Left cardiac atrium (tissue), 4 donors: ENCODE measurements around the gene KIF5C. TPM values are rescaled to one million over a fixed set of nuclear protein-coding genes. Genes with fewer than 3 reads are reported as not detected.
A peak's percentile ranks its signal among the peaks of the same experiment; 100 is the strongest.

Source experiments
- ATAC-seq, 2 donors: fragments of 200-7000 bp; cut with Tn5 transposase; one replicate each; pipeline ENCODE4 v1.9.1; 2020; ENCODE audit warnings: mild to moderate bottlenecking in 2 of 2, moderate library complexity in 2 of 2
- DNase-seq: peaks from one replicate; pipeline ENCODE4 v3.0.0-alpha.2; 2020
- intact Hi-C, 2 donors: fragments of 100-400 bp; cut with DNase I; formaldehyde crosslinking; loops; one replicate each; pipeline versions ENCODE4 v1.14.1 to v1.15.1; 2022 to 2023
- total RNA-seq, 2 donors: library from RNA; stranded (reverse); fragmentation: NEBNext Ultra II Directional; extraction: Animal tissue kit (Norgen Biotek cat#: 25700); gene quantifications; one replicate each; pipeline ENCODE4 v1.2.1, GENCODE V29; 2021
- donor health status: DM: no; HTN: yes; CAD: no.
- donor health status: DM: no; HTN: yes; CAD: no; lungs with severe emphysema.
- donor health status: DM: yes; HTN: yes; CAD: no.
- donor health status: Dilated cardiomyopathy.

KIF5C gene
- total RNA-seq, 2 donors from 2014 or later: 1.1 to 1.4 TPM

DNA sequence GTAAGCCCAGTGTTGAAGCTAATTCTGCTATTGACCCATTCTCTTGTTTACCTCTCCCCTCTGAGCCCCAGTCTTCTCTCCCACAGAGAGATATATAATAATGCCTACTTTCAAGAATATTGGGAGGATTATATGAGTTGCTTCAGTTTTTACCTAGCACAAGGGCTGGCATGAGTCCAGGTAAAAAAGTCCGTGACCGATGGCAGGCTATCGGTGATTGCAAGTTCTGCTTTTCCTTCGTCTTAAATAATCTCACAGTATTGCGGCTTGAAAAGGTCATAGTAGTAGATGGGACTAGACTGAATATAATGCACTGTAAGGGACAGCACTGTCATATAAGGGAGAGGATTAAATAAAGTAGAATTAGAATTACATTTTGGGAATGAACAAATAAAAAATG is 77.6 kb downstream of the KIF5C start:
- no peak for DNase-seq
- no peak for ATAC-seq
- intact Hi-C loops: no loop called here

DNA sequence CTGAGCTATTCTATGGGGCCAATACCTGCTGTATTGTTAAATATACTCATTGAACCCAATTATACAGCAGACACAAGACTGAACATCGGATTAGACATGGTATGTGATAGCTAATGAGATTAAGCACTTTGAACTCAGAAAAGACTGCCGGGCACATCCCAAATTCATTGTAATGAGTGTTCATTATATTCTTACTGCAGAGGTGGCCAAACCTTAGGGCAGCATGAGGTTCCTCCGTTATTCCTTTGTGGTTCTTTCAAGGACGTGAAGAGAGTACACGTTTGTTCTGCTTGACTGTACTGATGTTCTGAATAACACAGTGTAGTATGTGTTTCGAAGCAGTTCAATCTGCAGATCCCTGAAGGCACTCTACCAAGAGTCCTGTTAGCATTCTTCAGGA is 78.4 kb downstream of the KIF5C start:
- ATAC-seq: no peak
- intact Hi-C loops: no loop called here

DNA sequence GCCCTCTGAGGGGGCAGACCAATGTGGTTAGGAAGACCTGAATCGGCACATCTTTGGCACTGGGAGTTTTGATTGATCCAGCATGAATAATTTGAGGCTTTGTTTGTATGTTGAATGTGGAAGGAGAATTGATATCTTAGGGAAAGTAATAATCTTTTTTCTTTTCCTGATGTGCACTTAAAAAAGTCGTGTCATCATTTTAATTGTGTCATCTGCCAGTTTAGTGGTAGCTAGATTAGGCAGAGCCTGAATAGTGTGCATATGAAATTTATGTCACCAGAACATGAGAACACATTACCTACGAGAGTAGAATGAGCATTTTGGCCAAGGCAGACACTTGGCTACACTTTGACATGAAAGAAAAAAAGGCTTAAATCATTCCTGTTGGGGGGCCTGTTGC is 79.5 kb downstream of the KIF5C start:
- intact Hi-C loops: no loop called here
- ATAC-seq (no peak), DNase-seq (no peak)

More for the DNA sequence above, 78.4 kb downstream of the KIF5C start:
- no peak for DNase-seq

DNA sequence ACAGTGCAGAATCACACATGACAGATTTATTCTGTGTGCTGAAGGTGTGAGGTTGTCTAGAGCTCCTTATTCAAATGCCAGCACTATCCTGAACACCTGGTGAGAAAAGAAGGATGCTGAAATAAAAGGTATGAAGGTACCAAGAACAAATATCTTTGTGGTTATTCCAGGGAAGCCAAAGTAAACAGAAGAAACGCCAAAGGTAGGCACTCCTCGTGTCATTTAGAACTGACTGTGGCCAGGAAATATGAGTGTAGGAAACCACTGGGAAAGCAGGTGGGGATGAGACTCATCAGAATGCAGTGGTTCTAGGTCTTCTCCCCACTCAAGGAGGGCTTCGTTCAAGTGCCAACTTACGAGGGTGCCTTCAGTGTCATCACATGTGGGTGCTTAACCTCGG is 80.8 kb downstream of the KIF5C start:
- no peak for ATAC-seq
- no peak for DNase-seq
- intact Hi-C loops: no loop called here

DNA sequence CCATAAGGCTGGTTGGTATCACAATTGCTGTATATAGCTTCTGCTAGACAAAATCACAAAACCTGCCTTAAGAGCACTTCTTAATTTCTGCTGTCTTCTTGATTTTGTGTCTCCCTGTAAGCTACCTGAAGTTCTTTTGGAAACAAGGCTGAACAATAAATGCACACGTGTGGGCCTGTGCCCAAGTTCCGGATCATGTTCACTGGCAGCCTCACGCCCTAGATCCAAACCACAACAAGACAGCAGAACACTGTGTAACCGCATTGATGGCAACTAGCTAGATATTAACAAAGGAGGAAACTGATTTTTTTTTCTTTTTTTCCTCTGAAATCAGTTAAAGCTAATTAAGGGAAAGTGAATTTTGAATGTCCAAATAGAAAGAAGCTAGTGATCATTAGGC is 82.0 kb downstream of the KIF5C start:
- DNase-seq (no peak), ATAC-seq (no peak)
- intact Hi-C loops: no loop called here

DNA sequence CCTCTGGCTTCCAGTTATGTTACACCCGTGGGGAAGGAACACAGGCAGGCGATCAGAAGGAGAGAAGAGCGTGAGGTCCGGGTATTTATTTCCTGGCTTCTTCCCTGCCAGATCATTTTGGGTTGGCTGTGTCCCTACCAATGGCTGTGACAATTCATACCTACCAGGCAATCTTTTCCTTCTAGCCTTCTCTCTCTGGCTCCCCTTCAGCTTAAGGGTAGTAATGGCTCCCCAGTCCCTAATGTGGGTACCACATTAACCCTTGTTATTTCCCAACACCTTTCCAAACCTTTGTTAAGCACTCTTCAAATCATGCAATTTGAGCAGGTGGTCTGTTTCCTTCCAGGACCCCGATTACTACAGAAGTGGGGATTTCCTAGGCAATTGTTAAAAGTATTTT is 84.7 kb downstream of the KIF5C start:
- DNase-seq (no peak), ATAC-seq (no peak)
- intact Hi-C loops: no loop called here

DNA sequence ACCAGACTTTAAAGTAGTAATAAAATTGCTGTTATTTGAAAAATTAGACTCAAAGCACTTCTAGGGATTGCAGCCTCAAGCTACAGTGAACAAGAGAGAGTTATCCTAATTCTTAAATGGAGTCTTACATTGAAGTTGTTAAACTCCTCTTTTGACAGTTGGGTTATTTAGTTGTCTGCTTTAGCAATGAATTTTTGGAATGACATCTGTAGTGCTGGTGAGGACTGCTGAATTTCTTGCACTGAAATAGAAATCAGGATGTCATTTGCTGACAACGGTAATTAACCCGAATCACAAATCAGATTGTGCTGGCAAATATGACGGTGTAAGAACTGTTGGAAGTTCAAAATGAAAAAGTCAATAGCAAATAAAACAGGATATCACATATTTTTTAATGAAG is 85.5 kb downstream of the KIF5C start:
- intact Hi-C loops: no loop called here
- DNase-seq (no peak), ATAC-seq (no peak)

DNA sequence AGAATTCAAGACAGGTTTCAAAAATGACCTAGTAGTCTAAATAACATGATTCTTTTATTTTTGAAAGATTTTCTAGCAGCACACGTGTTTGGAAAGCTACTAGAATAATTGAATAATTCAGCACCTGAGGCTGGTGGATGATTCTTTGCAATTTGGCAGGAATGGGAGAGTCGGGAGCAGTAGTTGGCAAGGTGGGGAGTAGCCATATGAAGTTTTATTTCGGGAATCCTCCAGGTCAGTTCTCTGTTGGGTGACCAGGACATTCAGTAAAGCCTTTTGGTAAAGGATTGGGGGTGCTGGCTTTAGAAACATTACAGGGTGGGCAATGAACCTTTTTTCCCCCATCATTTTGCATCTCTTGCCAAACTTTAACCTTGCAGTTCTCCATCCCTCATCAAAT is 88.4 kb downstream of the KIF5C start:
- ATAC-seq (no peak), DNase-seq (no peak)
- intact Hi-C loops: no loop called here

DNA sequence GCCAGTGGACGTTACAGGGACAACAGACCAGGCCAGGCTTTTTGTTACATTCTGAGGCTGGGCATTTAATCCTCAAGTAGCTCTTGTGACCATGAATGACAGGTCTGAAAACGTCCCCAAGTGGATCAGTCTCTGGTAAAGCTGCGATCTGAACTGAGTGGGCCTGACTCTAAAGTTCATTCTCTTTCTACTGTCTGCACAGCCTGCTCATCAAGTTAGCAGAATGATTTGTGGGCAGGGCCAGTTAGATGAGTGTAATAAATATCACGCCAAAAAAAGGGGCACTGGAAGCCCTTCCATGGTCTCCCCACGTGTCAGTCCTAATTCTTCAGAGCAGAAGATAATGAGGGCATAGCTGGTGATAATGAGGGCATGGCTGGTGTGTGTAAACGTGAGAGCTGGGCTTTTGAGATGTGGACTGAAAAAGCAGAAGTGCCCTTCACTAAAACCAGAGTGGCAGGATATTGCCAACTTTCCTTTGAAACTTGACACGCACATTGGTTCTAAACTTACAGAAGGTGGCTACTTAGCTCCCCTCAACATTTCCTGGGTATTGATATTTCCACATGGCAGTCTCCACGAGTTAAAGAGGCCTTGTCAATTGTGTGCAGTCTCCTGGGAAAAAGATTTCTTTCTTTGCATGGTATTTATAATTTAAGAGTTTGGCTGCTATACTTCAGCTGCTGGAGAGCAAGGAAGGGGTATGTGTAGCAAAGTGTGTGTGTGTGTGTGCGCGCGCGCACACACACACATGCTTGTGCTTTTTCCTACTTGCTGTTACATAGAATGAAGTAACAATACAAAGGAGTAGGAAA is 90.8 kb downstream of the KIF5C start:
- intact Hi-C loops: no loop called here
- ATAC-seq: no peak
- no peak for DNase-seq

DNA sequence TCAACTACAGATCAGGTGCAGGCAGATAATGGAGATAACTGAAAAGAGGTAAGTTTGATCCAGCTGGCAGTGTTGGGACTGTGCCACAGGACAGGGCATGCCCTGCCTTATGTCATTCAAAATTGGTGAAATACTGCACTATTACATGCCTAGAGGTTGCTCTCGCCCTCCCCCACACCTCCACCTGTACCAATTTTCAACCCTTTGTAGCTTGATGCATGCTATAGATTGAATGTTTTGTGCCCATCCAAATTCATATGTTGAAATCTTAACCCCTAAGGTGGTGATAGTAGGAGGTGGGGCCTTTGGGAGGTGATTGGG is 91.4 kb downstream of the KIF5C start:
- intact Hi-C loops: no loop called here
- no peak for ATAC-seq
- no peak for DNase-seq

DNA sequence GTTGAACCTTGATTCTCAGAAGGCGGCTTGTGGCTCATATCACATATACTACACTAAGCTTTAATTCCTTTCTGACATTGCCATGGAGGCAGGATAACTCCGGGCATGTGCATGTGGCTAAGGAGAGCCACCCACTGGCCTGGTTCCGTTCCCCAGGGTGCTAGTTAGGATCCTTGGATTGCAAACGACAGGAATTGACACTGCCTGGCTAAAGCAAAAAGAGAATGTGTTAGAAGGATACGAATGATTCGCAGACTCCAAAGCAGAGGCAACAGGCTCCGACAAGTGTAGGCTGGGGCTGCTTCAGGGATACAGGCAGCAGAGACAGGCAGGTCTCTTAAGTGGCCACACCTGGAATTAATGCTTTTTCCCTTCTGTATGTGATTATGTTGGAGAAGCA is 92.0 kb downstream of the KIF5C start:
- DNase-seq (no peak), ATAC-seq (no peak)
- intact Hi-C loops: no loop called here

DNA sequence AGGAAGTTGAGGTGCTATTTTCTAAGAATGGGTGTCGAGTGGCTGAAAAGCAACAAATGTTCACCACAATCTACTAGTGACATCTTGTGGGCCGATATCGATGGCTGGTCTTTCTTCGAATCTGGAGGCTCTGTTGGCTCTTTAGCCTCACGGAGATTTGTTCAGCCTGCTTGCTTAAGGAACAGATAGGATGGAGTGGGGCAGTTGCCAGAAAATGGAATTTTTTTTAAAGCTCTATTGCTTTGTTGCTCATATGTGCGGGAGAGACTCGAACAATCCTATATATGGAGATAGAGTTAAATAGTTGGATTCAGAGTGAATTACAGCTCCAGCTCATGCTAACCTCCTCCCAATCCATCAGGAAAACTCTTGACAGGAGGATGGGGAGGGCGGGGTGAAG is 92.6 kb downstream of the KIF5C start:
- intact Hi-C loops: no loop called here
- ATAC-seq: no peak
- no peak for DNase-seq

DNA sequence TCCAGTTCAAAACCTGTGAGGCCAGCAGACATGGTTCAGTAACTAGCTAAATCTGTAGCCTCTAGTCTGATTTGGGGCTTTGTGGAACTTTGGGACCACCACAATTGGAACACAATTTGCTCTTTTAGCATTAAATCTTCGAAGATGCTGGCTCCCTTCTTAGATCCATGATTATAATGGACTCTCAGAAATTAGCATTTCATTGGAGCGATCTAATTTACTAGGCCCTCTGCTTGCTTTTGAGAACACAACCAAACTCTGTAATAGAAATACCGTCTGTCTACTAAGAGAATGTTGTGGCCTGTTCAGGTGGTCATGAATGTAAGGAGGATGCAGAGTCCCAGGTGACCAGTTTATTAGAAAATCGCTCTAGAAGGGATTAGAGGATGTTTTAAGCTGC is 93.3 kb downstream of the KIF5C start:
- ATAC-seq: no peak
- intact Hi-C loops: no loop called here
- no peak for DNase-seq

DNA sequence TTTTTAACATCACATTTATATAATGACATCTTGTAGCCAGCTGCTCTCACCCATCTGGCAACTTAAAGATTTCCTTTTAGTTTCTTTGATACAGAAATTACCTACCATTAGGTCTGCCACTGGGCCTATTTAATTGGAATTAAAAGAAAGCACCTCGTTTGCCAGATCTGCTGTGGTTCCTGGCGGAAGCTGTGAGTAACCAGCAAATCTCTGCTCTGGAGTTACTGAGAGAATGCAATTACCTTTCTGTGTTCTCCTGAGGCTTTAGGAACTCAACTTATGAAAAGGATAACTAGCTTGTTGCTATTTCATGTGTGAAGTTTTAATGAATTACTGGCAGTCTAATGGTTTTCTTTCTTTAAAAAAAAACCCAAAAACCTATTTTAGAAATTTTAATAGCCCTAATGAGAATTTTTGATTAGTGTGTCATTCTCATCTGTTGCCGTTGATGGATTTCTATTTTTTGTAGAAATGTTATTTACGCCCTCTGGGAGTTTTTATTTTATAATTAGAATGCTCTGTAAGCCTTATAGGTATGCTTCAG is 93.8 kb downstream of the KIF5C start:
- DNase-seq (no peak), ATAC-seq (no peak)
- intact Hi-C loops: no loop called here

DNA sequence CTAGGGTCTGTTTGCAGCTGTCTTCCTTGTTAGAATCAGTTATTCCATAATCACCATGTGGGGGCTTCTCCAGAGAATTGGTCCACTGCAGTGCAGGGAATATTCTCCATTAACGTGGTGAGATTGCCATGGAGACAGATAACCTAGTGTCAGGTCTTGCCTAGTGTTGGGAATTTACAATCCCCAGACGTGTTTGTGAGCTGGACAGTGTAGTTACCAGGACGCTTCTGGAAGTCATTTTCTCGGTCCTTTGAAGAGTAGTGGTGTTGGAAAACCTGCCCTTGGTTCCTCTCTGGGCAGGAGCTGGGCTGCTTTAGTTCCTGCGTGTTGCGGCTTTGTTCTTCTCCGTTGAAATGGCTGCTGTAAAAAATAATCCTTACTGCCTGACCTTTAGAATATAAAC is 94.6 kb downstream of the KIF5C start:
- intact Hi-C loops: no loop called here
- ATAC-seq (no peak), DNase-seq (no peak)

DNA sequence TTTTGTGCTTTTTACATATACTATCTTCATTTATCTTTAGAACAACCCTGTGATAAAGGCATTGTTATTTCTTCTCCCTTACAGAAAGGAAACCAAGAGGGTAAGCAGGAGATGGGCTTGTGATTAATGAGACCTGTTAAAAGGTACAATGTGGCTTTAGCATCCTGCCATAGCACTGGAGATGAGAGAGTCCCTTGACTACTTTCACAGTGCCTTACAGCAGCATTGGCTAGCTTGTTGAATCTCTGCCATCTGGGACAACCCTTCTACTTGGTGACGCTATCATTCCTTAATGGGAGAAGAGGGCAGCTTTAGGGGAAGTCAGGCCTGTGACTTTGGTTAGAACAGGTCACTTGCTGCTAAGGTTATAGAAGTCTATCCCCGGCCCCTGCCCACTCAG is 95.4 kb downstream of the KIF5C start:
- no peak for ATAC-seq
- DNase-seq: no peak
- intact Hi-C loops: no loop called here

DNA sequence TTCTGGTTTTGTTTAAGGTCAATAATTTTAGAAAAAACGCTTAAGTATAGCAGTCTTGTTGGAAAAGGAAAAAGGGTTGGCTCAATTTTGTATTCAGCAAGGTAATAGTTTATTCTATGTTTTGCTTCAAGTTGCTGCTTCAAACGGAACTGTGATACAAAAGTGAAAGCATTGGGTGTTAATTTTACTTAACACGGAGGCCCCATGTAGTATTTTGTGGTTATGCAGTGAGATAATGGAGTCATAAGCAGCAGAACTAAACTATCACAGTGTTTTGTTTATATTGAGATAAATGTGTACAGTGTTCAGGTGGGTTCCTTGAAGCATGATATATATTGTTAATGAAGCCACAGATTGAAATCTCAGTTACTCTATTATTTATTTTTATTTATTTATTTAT is 96.5 kb downstream of the KIF5C start:
- intact Hi-C loops: no loop called here
- no peak for DNase-seq
- no peak for ATAC-seq

DNA sequence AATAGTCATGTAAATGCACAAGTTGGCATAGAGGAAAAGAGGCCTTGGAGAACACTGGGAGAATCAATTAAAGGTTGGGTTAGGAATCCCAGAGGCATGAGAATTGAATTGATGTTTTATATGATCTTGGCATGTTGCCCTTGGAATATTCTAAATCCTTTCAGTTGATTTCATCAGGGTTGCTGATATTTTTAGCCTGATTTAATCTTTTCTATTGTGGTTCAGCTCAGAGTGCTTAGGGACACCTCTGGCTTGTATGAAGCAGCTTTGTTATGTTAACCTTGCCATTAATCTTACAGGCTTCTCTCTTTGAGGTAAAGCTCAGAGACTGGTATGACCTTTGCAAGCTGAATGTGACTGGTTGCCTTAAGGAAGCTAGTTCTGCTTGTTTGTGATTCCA is 99.1 kb downstream of the KIF5C start:
- intact Hi-C loops: no loop called here
- ATAC-seq (no peak), DNase-seq (no peak)

DNA sequence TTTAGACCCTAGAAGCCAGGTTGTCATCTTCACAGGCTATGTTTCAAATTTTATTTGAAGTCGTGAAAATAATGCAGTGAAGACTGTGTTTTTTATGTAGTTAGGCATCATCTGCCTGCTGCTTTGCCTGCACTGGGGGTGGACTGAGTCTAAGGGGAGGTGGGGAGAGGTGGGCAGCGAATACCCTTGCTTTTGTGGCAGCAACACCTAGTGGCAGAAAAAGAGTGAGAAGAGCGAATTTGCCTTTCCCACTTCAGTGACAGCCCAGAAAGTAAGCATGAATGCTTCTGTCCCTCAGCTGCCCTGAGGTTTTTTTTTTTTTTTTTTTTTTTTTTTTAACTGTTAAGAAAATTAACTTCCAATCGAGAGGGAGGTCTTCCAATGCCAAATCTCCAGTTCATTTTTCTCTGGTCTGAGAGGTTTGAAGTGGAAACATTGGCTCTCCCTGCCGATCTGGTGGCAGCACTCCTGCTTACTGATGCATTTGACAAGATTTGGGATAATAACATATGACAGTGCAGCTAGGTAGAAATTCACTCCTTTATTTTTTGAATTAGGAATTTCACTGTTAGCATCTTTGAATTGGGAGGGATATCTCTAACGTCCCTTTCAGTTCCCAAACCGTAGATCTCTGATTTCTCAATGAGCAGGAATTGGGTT is 103.1 kb downstream of the KIF5C start:
- no peak for DNase-seq
- intact Hi-C loops: no loop called here
- ATAC-seq: no peak

DNA sequence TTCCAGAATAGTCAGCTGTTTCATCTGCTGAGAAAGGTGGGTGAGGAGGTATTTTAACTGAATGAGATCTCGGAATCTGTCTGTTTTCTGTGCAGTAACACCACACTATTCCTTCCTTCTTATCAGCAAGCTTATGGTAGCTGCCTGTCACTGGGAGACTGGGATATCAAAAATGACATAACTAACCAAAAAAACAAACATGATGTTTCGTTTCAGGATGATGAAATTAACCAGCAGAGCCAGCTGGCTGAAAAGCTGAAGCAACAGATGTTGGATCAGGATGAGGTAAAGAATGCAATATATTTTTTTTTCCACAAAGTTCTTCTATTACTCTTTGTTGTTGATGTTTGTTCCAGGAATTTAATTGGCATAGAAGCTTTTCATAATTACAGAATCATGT is 103.7 kb downstream of the KIF5C start:
- ATAC-seq: peak in 1 of 2 donors; percentile 44
- intact Hi-C loops: no loop called here

More for the DNA sequence above, 103.7 kb downstream of the KIF5C start:
- no peak for DNase-seq
